A549 (cell line): Measurements from ENCODE around the gene GNAS. TPM values are rescaled to one million over a fixed set of nuclear protein-coding genes. Genes with fewer than 3 reads are reported as not detected.

ENCODE experiments used
- ATAC-seq, 2 experiments: fragments of 200-7000 bp in 1 of 2; fragments of >200 bp in 1 of 2; cut with Nextera tagmentation in 1 of 2; cut with Tn5 transposase in 1 of 2; 3 replicates each; pipeline versions ENCODE4 v1.8.0 to v1.9.1; 2018 to 2020; ENCODE audit warnings: mild to moderate bottlenecking in 1 of 2, moderate library complexity in 1 of 2
- CTCF ChIA-PET: fragments of 300-600 bp; sonication (Branson Sonifier 250); formaldehyde crosslinking; extraction: SDS; loops from one replicate; lab custom pipeline; 2021; ENCODE audit warnings: antibody characterized with exemption, inconsistent platforms; lab: Yijun Ruan, JAX
- POLR2A ChIA-PET: fragments of 350-600 bp; formaldehyde crosslinking; extraction: SDS; loops from one replicate; lab custom pipeline; 2021; ENCODE audit warnings: antibody characterized with exemption, inconsistent platforms; lab: Yijun Ruan, JAX
- DNase-seq, 2 experiments: peaks; one replicate each; pipeline versions ENCODE4 v3.0.0 to v3.0.0-alpha.2; 2011 to 2016; ENCODE audit warnings: low read depth in 1 of 2, low spot score in 1 of 2
- FAIRE-seq: peaks from 2 replicates; lab custom pipeline; 2011; peaks lifted over from hg19 to GRCh38; lab: Jason Lieb, UNC
- H3K27ac ChIP-seq, 2 experiments: fragments of >200 bp; sonication (Bioruptor Twin); formaldehyde crosslinking; 3 replicates each; pipeline ENCODE4 v1.5.1; 2016 to 2017
- H3K4me1 ChIP-seq: fragments of >200 bp; sonication (Bioruptor Twin); formaldehyde crosslinking; 3 replicates; pipeline ENCODE4 v1.6.1; 2016
- H3K4me2 ChIP-seq: fragments of >200 bp; sonication (Bioruptor Twin); formaldehyde crosslinking; 3 replicates; pipeline ENCODE4 v1.6.1; 2016
- H3K4me3 ChIP-seq: fragments of >200 bp; sonication (Bioruptor Twin); formaldehyde crosslinking; 3 replicates; pipeline ENCODE4 v1.5.1; 2016
- H3K9me3 ChIP-seq: fragments of >200 bp; sonication (Bioruptor Twin); formaldehyde crosslinking; 3 replicates; pipeline ENCODE4 v1.6.1; 2016
- CEBPB ChIP-seq, 2 experiments: fragments of >200 bp in 1 of 2; sonication (Bioruptor Twin) in 1 of 2; formaldehyde crosslinking in 1 of 2; IDR thresholded peaks; 2 replicates each; pipeline ENCODE4 v1.6.1; 2012 to 2016
- EHMT2 ChIP-seq: fragments of 200-600 bp; sonication (generic); IDR thresholded peaks from 2 replicates; pipeline ENCODE4 v1.6.1; 2016; ENCODE audit warnings: antibody characterized with exemption, low read depth, mild to moderate bottlenecking, moderate library complexity
- EP300 ChIP-seq, 2 experiments: fragments of >200 bp; sonication (Bioruptor Twin); formaldehyde crosslinking; IDR thresholded peaks; 2 replicates in 1 of 2; 3 replicates in 1 of 2; pipeline ENCODE4 v1.6.1; 2016 to 2017
- FOSB ChIP-seq: fragments of 250-450 bp; sonication (Bioruptor Pico); IDR thresholded peaks from 2 replicates; pipeline ENCODE4 v1.5.0; 2020; ENCODE audit warnings: mild to moderate bottlenecking, moderate library complexity
- FOSL2 ChIP-seq, 2 experiments: fragments of 450-650 bp in 1 of 2; fragments of >200 bp in 1 of 2; sonication (Bioruptor Twin) in 1 of 2; formaldehyde crosslinking; IDR thresholded peaks; 2 replicates each; pipeline versions ENCODE4 v1.5.0 to v1.6.1; 2016 to 2020; ENCODE audit warnings: mild to moderate bottlenecking in 1 of 2, moderate library complexity in 1 of 2
- FOXS1 ChIP-seq: fragments of 250-450 bp; sonication (Bioruptor Pico); IDR thresholded peaks from 2 replicates; pipeline ENCODE4 v1.5.0; 2020; ENCODE audit warnings: mild to moderate bottlenecking, moderate library complexity
- GATA3 ChIP-seq: IDR thresholded peaks from 2 replicates; pipeline ENCODE4 v1.6.1; 2012; ENCODE audit warnings: borderline replicate concordance
- HOXB5 ChIP-seq: fragments of 250-450 bp; sonication (Bioruptor Pico); IDR thresholded peaks from 2 replicates; pipeline ENCODE4 v1.5.0; 2020; ENCODE audit warnings: mild to moderate bottlenecking, moderate library complexity
- JUNB ChIP-seq: fragments of >200 bp; sonication (Bioruptor Twin); formaldehyde crosslinking; IDR thresholded peaks from 2 replicates; pipeline ENCODE4 v1.6.1; 2016
- MAFK ChIP-seq: fragments of 450-650 bp; IDR thresholded peaks from 2 replicates; pipeline ENCODE4 v1.6.1; 2014; ENCODE audit not compliant: partially characterized antibody
- NPAS2 ChIP-seq: fragments of 250-450 bp; sonication (Bioruptor Pico); IDR thresholded peaks from 2 replicates; pipeline ENCODE4 v1.8.0; 2022; ENCODE audit warnings: mild to moderate bottlenecking, moderate library complexity, borderline replicate concordance
- RAD21 ChIP-seq, 2 experiments: fragments of >200 bp in 1 of 2; sonication (Bioruptor Twin) in 1 of 2; formaldehyde crosslinking in 1 of 2; IDR thresholded peaks in 1 of 2; conservative IDR thresholded peaks in 1 of 2; 2 replicates in 1 of 2; 3 replicates in 1 of 2; pipeline ENCODE4 v1.6.1; 2012 to 2018; ENCODE audit warnings: inconsistent platforms in 1 of 2
- RFX5 ChIP-seq: fragments of 450-650 bp; IDR thresholded peaks from 2 replicates; pipeline ENCODE4 v1.7.1; 2014; ENCODE audit warnings: antibody characterized with exemption, mild to moderate bottlenecking, moderate library complexity
- SMC3 ChIP-seq: fragments of >200 bp; sonication (Bioruptor Twin); formaldehyde crosslinking; IDR thresholded peaks from 3 replicates; pipeline ENCODE4 v1.6.1; 2018; ENCODE audit warnings: inconsistent platforms
- ZNF302 ChIP-seq: fragments of 250-450 bp; sonication (Bioruptor Pico); IDR thresholded peaks from 2 replicates; pipeline ENCODE4 v1.9.0; 2021; ENCODE audit warnings: inconsistent platforms, mild to moderate bottlenecking, moderate library complexity
- ZSCAN20 ChIP-seq: fragments of 250-450 bp; sonication (Bioruptor Pico); IDR thresholded peaks from 2 replicates; pipeline ENCODE4 v1.8.0; 2022; ENCODE audit warnings: mild to moderate bottlenecking, moderate library complexity
- WGBS: methylation state at CpG from one replicate; pipeline ENCODE4 v1.1.6; 2017; ENCODE audit errors: missing lambda C conversion rate; 5-methylcytosine and 5-hydroxymethylcytosine counted together
- polyA plus RNA-seq, 4 experiments: library from polyadenylated mRNA; depleted of rRNA in 3 of 4; stranded (reverse); fragments of >200 nt; fragmentation: RNase III in 1 of 4; extraction: RNeasy Plus Mini Kit Qiagen cat#74134 plus additional on column Dnase treatment in 1 of 4; gene quantifications; 2 replicates in 3 of 4; 3 replicates in 1 of 4; pipeline ENCODE4 v1.2.3, GENCODE V29; 2011 to 2017
- TF ChIP-seq, protein P1 (sequence below): fragments of 250-450 bp; sonication (Bioruptor Pico); IDR thresholded peaks from 2 replicates; pipeline ENCODE4 v1.5.0; 2020; ENCODE audit warnings: low read depth, mild to moderate bottlenecking, moderate library complexity
- TF ChIP-seq, protein P2 (sequence below): fragments of >200 bp; sonication (Bioruptor Twin); formaldehyde crosslinking; IDR thresholded peaks from 3 replicates; pipeline ENCODE4 v1.6.1; 2016
- TF ChIP-seq, protein P3 (sequence below): fragments of 250-450 bp; sonication (Bioruptor Pico); IDR thresholded peaks from 2 replicates; pipeline ENCODE4 v1.5.0; 2021; ENCODE audit warnings: mild to moderate bottlenecking, moderate library complexity, borderline replicate concordance
- TF ChIP-seq, protein P4 (sequence below): IDR thresholded peaks from 2 replicates; pipeline ENCODE4 v1.6.1; 2012

Gene GNAS
- polyA plus RNA-seq, 2 of the 4 experiments (the other 2 are of a cell fraction), result 534 to 600 TPM

DNA sequence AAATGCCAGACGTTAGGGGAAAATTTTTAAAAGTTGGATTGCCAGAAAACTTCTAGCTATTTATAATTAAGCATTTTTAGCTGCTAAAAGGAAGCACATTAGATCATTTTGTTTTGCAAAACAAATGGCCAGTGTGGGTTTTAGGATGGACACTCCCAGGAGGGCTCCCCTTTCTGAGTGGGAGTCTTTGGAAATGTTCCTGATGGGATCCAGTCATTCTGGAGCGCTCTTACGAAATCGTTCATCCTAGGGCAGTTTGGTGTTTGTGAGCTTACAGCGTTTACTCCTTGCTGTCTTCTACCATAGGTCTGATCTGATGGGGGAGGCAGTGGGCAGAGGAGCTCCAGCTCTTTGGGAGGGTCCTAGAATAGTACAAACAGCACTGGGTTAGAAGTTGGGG, 14.7 kb downstream of the GNAS start:
- FAIRE-seq (no peak), DNase-seq (no peak), ATAC-seq (no peak)
- no peak overlapping the region for H3K4me2 ChIP-seq
- WGBS, result 65% methylated on average over 5 of the region's 5 CpGs
- no peaks in the 10 kb centered on the region for H3K4me1 ChIP-seq
- ChIA-PET POLR2A (interaction anchor here (0.6 to 0.8 kb wide), 3 partner anchors 116 to 508 kb away, joined by 3 to 6 read pairs (median 3); partner anchors contain the start of gene ATP5F1E), CTCF (interaction anchor here (0.6 to 5.6 kb wide), 13 partner anchors 9 to 652 kb away, joined by 3 to 40 read pairs (median 3); no protein-coding TSS in a partner anchor)
- no peak overlapping the region for H3K27ac ChIP-seq
- H3K9me3 ChIP-seq, result no peaks in the 10 kb centered on the region
- TF ChIP-seq JUNB (no peak), FOSB (CRISPR knock-in tag) (no peak), HOXB5 (no peak), EHMT2 (no peak), RFX5 (no peak), ZSCAN20 (CRISPR knock-in tag) (no peak), EP300 (IDR thresholded peaks at IDR 0.05) (no peak), ZNF302 (CRISPR knock-in tag) (no peak), NPAS2 (CRISPR knock-in tag) (no peak), GATA3 (no peak), FOXS1 (CRISPR knock-in tag) (no peak)
- TF ChIP-seq, protein P1, sequence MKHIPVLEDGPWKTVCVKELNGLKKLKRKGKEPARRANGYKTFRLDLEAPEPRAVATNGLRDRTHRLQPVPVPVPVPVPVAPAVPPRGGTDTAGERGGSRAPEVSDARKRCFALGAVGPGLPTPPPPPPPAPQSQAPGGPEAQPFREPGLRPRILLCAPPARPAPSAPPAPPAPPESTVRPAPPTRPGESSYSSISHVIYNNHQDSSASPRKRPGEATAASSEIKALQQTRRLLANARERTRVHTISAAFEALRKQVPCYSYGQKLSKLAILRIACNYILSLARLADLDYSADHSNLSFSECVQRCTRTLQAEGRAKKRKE, result no peak
- TF ChIP-seq, protein P2, sequence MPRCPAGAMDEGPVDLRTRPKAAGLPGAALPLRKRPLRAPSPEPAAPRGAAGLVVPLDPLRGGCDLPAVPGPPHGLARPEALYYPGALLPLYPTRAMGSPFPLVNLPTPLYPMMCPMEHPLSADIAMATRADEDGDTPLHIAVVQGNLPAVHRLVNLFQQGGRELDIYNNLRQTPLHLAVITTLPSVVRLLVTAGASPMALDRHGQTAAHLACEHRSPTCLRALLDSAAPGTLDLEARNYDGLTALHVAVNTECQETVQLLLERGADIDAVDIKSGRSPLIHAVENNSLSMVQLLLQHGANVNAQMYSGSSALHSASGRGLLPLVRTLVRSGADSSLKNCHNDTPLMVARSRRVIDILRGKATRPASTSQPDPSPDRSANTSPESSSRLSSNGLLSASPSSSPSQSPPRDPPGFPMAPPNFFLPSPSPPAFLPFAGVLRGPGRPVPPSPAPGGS, result no peak
- H3K4me3 ChIP-seq, result no peak overlapping the region

DNA sequence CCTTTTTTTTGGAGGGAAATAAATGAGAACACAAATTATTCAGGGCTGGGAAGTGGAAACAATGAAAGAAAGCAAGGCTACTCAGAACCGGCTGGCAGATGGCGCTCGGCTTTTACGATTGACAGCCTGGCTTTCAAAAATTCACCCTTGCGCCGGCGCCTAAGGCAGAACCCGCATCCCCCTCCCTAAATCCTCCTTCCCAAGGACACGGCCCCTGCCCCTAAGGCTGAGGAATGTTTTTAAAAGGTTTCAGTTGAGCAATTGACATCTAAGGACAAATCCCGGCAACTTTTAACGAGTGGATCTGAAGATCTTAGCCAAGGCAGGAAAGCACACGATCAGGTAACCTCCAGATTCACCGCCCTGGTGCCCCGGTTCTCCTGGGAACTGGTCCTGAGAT, 16.3 kb downstream of the GNAS start:
- H3K27ac ChIP-seq, result no peak overlapping the region
- TF ChIP-seq SMC3 (peak; percentile 21; the same call in 1 of the 3 replicates), RAD21 (conservative IDR thresholded peaks at IDR 0.05 in 1 of 2, IDR thresholded peaks at IDR 0.05 in 1 of 2) (peak; percentile 18 to 29; a peak in 3 of 5 replicates), CEBPB (IDR thresholded peaks at IDR 0.05) (no peak)
- WGBS, result 57% methylated on average over 14 of the region's 14 CpGs
- CTCF ChIA-PET, result interaction anchor here (1.1 to 3.6 kb wide), 9 partner anchors 9 to 587 kb away, joined by 3 to 56 read pairs (median 13); partner anchors contain the start of gene GNAS
- no peak for FAIRE-seq
- no peaks in the 10 kb centered on the region for H3K9me3 ChIP-seq
- no peaks in the 10 kb centered on the region for H3K4me1 ChIP-seq
- DNase-seq, result no peak
- no peak for ATAC-seq
- H3K4me2 ChIP-seq, result no peak overlapping the region
- H3K4me3 ChIP-seq, result no peak overlapping the region
- POLR2A ChIA-PET, result no interaction called here

DNA sequence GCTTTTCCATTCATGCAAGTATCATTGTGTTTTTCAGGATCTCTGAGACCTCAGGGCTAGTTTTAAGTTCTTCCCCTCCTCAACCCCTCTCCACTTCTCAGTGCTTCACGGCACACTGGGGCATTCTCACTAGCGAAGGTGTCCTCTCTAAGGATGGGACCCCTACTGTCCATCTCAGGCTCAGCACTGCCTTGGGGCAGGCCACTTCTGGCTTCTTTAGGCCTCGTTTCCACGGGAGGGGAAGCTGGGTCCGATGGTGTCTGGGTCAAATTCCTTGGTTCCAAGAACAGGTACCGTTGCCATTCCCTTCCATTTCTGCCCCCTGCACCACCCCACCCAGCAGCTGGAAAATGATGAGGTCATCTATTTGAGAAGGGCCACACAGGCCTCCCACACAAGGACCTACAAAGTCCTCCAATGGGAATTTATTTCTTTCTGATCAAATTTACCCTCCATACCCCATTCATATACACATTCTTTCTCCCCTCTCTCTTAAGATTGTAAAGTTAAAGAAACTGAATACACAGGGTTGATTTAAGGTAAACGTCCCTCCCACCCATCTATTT, 17.2 kb downstream of the GNAS start:
- ChIA-PET CTCF (interaction anchor here (0.5 to 3.6 kb wide), 46 partner anchors 8 to 648 kb away, joined by 3 to 56 read pairs (median 4); partner anchors contain the start of gene GNAS), POLR2A (interaction anchor here (1.0 to 1.6 kb wide), 3 partner anchors 112 to 353 kb away, joined by 3 to 7 read pairs (median 4); partner anchors contain the start of gene ATP5F1E)
- no peak overlapping the region for H3K27ac ChIP-seq
- H3K4me2 ChIP-seq, result no peak overlapping the region
- peak; percentile 35 to 66; a peak in 3 of 6 replicates for ATAC-seq
- H3K4me1 ChIP-seq, result no peaks in the 10 kb centered on the region
- H3K9me3 ChIP-seq, result no peaks in the 10 kb centered on the region
- 61% methylated on average over 7 of the region's 7 CpGs for WGBS
- TF ChIP-seq MAFK, result peak; percentile 37
- no peak for TF ChIP-seq FOSL2 (IDR thresholded peaks at IDR 0.05)
- TF ChIP-seq FOSL2 (CRISPR knock-in tag; IDR thresholded peaks at IDR 0.05), result no peak
- TF ChIP-seq SMC3, result no peak
- TF ChIP-seq, protein P3, sequence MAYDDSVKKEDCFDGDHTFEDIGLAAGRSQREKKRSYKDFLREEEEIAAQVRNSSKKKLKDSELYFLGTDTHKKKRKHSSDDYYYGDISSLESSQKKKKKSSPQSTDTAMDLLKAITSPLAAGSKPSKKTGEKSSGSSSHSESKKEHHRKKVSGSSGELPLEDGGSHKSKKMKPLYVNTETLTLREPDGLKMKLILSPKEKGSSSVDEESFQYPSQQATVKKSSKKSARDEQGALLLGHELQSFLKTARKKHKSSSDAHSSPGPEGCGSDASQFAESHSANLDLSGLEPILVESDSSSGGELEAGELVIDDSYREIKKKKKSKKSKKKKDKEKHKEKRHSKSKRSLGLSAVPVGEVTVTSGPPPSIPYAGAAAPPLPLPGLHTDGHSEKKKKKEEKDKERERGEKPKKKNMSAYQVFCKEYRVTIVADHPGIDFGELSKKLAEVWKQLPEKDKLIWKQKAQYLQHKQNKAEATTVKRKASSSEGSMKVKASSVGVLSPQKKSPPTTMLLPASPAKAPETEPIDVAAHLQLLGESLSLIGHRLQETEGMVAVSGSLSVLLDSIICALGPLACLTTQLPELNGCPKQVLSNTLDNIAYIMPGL (CRISPR knock-in tag), result no peak
- TF ChIP-seq, protein P4, sequence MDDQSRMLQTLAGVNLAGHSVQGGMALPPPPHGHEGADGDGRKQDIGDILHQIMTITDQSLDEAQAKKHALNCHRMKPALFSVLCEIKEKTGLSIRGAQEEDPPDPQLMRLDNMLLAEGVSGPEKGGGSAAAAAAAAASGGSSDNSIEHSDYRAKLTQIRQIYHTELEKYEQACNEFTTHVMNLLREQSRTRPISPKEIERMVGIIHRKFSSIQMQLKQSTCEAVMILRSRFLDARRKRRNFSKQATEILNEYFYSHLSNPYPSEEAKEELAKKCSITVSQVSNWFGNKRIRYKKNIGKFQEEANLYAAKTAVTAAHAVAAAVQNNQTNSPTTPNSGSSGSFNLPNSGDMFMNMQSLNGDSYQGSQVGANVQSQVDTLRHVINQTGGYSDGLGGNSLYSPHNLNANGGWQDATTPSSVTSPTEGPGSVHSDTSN, result no peak
- TF ChIP-seq, all 56 proteins: peak for 1
- FAIRE-seq (no peak), DNase-seq (no peak)
- H3K4me3 ChIP-seq, result no peak overlapping the region
